MM.1S (cell line): ENCODE results near the gene ARHGAP30.
"Not testable (repeated sequence)": the region's sequence is repeated elsewhere in the genome, so short reads cannot be mapped to it uniquely, and the experiment has no call there.

Experiments
- CTCF ChIP-seq: fragments of 300-600 bp; sonication (generic); IDR thresholded peaks from 2 replicates; pipeline ENCODE4 v1.5.1; 2016; ENCODE audit warnings: antibody characterized with exemption, low read length, mixed read lengths
- EZH2 ChIP-seq: fragments of 300-600 bp; sonication (generic); optimal IDR thresholded peaks from 2 replicates; pipeline ENCODE3; 2017; ENCODE audit warnings: low read depth, mild to moderate bottlenecking, antibody characterized with exemption, low read length, mixed read lengths
- EZH2phosphoT487 ChIP-seq: fragments of 300-600 bp; sonication (generic); IDR thresholded peaks from 2 replicates; pipeline ENCODE4 v1.6.1; 2018; ENCODE audit warnings: antibody characterized with exemption, low read length

GRCh38 chr1:161016683-161017082, 53.0 kb downstream of the ARHGAP30 start:
- not testable (repeated sequence) for TF ChIP-seq CTCF, EZH2phosphoT487, EZH2
